ENCODE measurements around the gene PHOSPHO2.

Gene PHOSPHO2

GRCh38 chr2:169664600-169664977 is 29.7 kb upstream of the PHOSPHO2 start:
- ATAC-seq, result no peak
- TF ChIP-seq ZNF565 (CRISPR knock-in tag; conservative IDR thresholded peaks at IDR 0.05; ENCODE audit: low read depth) (no peak), TSHZ2 (CRISPR knock-in tag; IDR thresholded peaks at IDR 0.05) (no peak), TCF4 (CRISPR knock-in tag; IDR thresholded peaks at IDR 0.05; ENCODE audit: borderline replicate concordance) (no peak), ZC3H10 (CRISPR knock-in tag; IDR thresholded peaks at IDR 0.05) (no peak), PPARA (CRISPR knock-in tag; IDR thresholded peaks at IDR 0.05; ENCODE audit: borderline replicate concordance) (no peak)
- TF ChIP-seq, protein P1, sequence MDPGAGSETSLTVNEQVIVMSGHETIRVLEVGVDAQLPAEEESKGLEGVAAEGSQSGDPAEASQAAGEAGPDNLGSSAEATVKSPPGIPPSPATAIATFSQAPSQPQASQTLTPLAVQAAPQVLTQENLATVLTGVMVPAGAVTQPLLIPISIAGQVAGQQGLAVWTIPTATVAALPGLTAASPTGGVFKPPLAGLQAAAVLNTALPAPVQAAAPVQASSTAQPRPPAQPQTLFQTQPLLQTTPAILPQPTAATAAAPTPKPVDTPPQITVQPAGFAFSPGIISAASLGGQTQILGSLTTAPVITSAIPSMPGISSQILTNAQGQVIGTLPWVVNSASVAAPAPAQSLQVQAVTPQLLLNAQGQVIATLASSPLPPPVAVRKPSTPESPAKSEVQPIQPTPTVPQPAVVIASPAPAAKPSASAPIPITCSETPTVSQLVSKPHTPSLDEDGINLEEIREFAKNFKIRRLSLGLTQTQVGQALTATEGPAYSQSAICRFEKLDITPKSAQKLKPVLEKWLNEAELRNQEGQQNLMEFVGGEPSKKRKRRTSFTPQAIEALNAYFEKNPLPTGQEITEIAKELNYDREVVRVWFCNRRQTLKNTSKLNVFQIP (CRISPR knock-in tag; IDR thresholded peaks at IDR 0.05; ENCODE audit: borderline replicate concordance, low read depth), result no peak

DNA sequence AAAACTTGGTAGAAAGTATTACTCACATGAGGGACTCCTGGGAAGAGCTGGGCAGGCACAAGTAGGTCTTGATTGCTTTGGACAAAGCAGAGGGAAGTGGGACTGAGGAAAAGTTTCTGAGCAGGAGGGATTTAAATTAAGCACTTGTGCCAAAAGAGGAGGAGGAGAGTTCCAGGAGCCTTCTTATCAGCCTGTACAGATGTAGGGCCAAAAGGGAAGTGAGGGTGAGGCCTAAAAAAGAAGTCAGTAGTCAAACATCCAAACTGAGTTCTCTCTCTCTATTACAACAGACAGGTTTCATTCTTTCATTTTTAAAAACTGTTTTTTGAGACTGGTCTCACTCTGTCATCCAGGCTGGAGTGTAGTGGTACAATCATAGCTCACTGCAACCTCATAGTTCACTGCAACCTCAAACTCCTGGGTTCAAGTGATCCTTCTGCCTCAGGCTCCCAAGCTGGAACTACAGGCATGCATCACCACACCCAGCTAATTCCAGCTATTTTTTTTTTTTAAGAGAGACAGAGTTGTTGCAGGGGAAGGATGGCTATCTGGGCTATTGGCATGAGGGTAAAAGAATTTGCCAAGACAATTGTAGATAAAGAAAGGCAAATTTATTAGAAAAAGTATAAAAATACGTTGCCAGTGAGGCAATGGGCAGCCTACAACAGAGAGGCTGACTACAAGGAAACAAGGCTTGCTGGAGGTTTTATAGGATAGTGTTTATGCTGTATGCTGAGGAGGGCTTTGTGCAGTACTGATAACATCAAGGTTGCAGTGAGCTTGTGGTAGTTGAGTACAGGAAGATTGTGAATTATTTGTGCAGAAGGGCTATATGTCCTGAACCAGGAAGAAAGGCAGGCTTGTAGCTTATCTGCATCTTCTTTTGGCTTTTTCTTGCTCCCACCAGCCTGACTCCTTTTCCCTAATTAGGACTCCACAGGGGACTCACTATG is 29.0 kb upstream of the PHOSPHO2 start:
- no peak for ATAC-seq
- TF ChIP-seq CSDC2 (CRISPR knock-in tag; IDR thresholded peaks at IDR 0.05) (no peak), TSHZ2 (CRISPR knock-in tag; IDR thresholded peaks at IDR 0.05) (no peak), OSR1 (CRISPR knock-in tag; IDR thresholded peaks at IDR 0.05) (no peak), SNAI2 (CRISPR knock-in tag; IDR thresholded peaks at IDR 0.05) (no peak), CREB5 (CRISPR knock-in tag; IDR thresholded peaks at IDR 0.05; ENCODE audit: low read depth) (no peak), ISL1 (CRISPR knock-in tag; IDR thresholded peaks at IDR 0.05) (no peak), TCF4 (CRISPR knock-in tag; IDR thresholded peaks at IDR 0.05; ENCODE audit: borderline replicate concordance) (no peak), ZNF8 (CRISPR knock-in tag; IDR thresholded peaks at IDR 0.05) (no peak), ZFP3 (CRISPR knock-in tag; IDR thresholded peaks at IDR 0.05) (no peak), ZC3H10 (CRISPR knock-in tag; IDR thresholded peaks at IDR 0.05) (no peak), ZNF565 (CRISPR knock-in tag; conservative IDR thresholded peaks at IDR 0.05; ENCODE audit: low read depth) (no peak), ARNTL (CRISPR knock-in tag; IDR thresholded peaks at IDR 0.05; ENCODE audit: borderline replicate concordance, low read depth) (no peak), PATZ1 (CRISPR knock-in tag; IDR thresholded peaks at IDR 0.05; ENCODE audit: borderline replicate concordance) (no peak), ESRRG (CRISPR knock-in tag; IDR thresholded peaks at IDR 0.05) (no peak), PPARA (CRISPR knock-in tag; IDR thresholded peaks at IDR 0.05; ENCODE audit: borderline replicate concordance) (no peak)
- TF ChIP-seq, protein P1 (CRISPR knock-in tag; IDR thresholded peaks at IDR 0.05; ENCODE audit: borderline replicate concordance, low read depth), result no peak
- TF ChIP-seq, protein P2, sequence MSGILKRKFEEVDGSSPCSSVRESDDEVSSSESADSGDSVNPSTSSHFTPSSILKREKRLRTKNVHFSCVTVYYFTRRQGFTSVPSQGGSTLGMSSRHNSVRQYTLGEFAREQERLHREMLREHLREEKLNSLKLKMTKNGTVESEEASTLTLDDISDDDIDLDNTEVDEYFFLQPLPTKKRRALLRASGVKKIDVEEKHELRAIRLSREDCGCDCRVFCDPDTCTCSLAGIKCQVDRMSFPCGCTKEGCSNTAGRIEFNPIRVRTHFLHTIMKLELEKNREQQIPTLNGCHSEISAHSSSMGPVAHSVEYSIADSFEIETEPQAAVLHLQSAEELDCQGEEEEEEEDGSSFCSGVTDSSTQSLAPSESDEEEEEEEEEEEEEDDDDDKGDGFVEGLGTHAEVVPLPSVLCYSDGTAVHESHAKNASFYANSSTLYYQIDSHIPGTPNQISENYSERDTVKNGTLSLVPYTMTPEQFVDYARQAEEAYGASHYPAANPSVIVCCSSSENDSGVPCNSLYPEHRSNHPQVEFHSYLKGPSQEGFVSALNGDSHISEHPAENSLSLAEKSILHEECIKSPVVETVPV (CRISPR knock-in tag; IDR thresholded peaks at IDR 0.05), result no peak

Measured in SK-N-SH treated with all-trans-retinoic acid at 6 μM for 48 hours (cell line).